NCI-H1694 treated with DMSO at 0.1 percent for 48 hours (cell line): ENCODE data around the gene CNBD2.
"Not testable (repeated sequence)": the region's sequence is repeated elsewhere in the genome, so short reads cannot be mapped to it uniquely, and the experiment has no call there.

ENCODE experiments used
- DNase-seq: peaks from one replicate; lab custom pipeline; 2025; lab: John Stamatoyannopoulos, UW

CNBD2 gene

DNA sequence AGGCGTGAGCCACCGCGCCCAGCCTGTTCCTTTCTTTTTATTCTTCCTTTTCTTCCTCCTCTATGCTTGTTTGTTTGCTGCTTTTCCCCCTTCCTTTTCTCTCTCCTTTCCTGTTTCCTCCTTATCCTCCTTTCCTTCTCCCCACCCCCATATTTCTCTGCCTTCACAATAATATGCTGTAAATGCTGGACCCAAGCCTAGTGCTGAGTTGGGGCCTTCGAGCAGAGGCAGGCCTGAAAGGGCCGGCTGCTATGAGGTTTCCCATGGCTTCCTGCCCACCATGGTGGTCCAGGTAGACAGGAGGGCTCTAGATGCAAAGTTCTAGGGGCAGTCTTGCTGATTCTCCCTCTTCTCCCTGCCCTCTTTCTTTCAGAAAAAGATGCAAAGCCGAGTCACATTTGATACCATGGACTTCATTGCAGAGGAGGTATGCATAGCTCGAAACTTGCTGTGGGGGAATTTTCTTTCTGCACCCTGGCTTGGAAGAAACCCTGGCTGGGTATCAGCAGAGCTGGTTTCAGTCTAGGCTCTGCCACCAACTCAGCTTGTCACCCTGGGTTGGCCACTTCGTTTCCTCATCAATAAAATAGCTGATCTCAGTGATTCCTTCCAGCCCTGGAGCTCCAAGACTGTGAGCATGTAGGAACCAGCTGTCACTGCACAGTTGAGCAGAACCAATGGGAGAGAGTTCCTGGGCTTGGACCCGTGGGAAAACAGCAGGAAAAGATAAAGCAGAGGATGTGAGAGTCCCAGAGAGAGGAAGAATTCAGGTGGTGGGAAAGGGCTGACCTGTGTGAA lies 7.4 kb downstream of the CNBD2 start:
- DNase-seq = no peak

DNA sequence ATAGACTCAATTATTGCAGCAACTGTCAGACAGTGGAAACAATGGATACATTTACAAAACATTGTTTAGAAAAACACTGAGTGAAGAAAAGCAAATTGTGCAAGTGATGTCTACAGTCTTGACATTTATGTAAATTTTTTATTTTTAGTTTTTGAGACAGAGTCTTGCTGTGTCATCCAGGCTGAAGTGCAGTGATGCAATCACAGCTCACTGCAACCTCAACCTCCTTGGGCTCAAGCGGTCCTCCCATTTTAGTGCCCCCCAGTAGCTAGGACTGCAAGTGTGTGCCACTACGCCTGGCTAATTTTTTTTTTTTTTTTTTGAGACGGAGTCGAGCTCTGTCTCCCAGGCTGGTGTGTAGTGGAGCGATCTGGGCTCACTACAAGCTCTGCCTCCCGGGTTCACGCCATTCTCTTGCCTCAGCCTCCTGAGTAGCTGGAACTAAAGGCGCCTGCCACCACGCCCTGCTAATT lies 9.7 kb downstream of the CNBD2 start:
- no peak for DNase-seq

DNA sequence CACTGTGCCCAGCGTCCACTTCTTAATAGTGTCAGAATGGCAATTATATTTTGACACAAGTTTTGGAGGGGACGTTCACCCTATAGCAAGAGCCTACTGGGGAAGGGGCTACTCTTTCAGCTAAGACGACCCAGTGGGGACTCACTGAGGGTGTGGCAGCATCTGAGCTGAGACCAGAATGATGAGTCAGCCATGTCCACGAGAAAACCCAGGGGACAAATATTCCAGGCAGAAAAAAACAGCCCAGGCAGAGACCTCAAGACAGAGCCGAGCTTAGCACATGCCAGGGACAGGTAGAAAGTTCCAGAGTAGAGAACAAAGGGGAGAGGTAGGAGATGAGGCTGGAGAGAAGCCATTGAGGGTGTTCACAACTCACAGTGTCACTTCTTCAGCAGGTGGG lies 11.2 kb downstream of the CNBD2 start:
- DNase-seq = no peak

DNA sequence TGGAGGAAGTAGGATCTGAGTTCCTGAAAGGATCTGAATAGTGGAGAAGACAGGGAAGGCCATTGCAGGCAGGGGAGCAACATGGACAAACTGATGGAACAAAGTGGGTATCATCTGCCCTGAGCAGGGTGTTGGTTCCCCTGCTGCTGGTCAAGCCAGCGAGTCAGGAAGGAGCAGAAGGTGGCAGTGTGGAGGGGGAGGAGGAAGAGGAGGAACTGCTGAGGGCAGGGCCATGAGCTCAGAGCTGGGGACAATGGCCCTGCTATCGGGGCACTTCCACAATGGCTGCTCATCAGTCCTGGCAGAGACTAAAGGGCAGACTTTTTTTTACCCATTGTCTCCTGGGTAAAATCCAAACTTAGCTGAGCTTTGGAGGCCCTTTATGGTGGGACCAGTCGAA lies 13.6 kb downstream of the CNBD2 start:
- DNase-seq = no peak

DNA sequence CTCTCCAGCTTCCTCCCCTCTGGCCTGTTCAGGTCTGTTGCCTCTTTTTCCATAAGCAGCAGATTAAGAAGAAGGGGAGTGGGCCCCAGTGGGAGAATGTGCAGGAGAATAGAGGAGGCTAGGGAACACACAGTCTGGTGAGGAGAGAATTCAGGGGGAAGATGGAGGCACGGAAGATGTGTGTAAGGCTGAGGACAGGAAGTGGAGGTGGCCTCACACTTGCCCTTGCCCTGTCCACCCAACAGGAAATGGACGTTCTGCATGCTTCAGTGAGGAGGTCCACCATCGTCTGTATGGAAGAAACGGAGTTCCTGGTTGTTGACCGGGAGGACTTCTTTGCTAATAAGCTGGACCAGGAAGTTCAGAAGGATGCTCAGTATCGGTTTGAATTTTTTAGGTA lies 16.0 kb downstream of the CNBD2 start:
- DNase-seq = no peak

DNA sequence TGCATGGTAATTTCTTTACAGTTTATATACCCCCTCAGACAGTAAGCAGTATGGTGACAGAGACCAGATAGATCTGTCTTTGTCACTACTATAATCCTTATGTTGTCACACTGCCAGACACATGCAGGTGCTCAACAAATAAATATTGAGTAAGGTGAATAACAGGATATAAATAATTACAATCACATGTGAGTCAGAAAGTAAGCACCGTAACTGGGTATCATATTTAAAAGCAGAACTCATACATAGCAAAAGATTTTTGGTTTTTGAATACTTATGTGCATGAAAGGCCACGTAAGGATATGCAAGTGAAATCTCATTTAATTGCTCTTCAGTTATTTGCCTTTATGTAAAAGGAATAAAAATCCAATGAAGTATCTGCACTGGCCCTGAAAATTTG lies 17.4 kb downstream of the CNBD2 start:
- DNase-seq = no peak

DNA sequence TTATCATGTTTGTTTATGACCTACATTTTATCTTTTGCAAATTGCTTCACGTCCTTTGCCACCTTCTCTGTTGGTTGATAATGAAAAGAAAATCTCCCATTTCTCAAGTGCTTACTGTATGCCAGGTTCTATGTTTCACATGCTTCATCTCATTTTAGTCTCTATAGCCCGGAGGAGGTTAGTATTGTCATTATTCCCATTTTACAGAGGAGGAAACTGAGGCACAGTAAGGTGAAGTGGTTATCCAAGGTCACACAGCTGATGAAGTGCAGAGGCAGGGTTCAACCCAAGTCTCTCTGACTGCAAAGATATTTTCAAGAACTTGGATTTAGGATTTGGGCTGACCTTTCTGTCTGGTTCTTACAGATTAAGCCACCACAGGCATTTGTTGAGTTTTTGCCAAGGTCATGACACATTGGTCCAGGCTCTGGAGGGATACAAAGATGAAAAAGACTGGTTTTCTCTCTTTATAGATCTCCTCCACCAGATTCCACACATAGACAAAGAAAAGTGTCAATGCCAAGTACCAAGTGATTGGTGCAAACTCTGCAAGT lies 20.6 kb downstream of the CNBD2 start:
- no peak for DNase-seq

GRCh38 chr20:35991142-35991771 lies 22.9 kb downstream of the CNBD2 start:
- peak; percentile 59 for DNase-seq

DNA sequence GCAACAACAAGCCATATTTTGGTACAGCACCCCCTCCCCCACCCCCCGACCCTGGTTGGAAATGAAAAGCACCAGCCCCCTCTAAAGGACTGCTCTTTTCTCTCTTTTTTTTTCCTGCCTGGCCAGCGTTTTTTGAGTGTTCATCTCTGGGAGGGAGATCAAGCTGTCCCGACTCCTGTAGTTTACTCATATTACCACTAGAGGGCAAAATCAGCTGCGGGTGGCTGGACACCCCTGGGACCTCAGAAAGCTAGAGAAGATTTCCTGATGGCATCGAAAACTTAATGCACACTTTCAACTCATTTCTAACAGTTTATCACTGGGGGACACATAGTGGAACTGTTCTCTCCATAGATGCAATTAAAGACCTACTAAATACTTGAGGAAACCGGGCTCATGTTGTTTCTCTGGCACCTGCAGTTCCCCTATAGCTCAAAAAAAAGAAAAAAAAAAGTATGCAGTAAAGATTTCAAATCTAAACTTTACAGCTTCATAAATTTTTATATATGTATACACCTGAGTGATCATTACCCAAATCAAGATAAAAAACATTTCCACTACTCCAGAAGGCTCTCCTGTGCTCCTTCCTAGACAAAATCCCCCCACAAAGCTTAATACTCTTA lies 24.4 kb downstream of the CNBD2 start:
- DNase-seq = peak; percentile 90

- peak; percentile 80 for DNase-seq
Observed at GRCh38 chr20:35994994-35995453, 26.6 kb downstream of the CNBD2 start.

- not testable (repeated sequence) for DNase-seq
Observed at GRCh38 chr20:35996492-35996891, 28.1 kb downstream of the CNBD2 start.

DNA sequence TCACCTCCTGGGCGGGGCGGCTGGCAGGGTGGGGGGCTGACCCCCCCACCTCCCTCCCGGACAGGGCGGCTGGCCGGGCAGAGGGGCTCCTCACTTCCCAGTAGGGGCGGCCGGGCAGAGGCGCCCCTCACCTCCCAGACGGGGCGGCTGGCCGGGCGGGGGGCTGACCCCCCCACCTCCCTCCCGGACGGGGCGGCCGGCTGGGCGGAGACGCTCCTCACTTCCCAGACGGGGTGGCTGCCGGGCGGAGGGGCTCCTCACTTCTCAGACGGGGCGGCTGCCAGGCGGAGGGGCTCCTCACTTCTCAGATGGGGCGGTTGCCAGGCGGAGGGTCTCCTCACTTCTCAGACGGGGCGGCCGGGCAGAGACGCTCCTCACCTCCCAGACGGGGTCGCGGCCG lies 32.9 kb downstream of the CNBD2 start:
- DNase-seq = not testable (repeated sequence)

- no peak for DNase-seq
Observed at GRCh38 chr20:36002855-36003254, 34.5 kb downstream of the CNBD2 start.

DNA sequence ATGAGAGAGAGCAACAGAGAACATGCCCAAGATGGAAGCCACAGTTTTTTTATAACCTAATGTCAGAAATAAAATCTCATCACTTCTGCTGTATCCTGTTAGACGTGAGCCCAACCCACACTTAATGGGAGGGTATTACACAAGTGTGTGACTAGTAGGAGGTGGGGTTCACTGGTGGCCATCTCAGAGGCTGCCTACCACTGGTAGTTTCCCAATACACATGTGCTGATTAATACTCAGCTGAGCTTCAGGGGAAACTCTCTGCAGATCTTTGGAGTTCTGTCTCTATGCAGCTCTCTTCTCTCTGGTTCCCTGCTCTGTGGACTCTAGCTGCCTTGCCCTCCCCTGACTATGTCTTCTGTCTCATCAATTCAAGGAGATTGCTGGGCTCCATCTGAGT lies 35.7 kb downstream of the CNBD2 start:
- no peak for DNase-seq

GRCh38 chr20:36008461-36009035 lies 40.2 kb downstream of the CNBD2 start:
- no peak for DNase-seq

- no peak for DNase-seq
Observed at GRCh38 chr20:36010076-36010475, 41.7 kb downstream of the CNBD2 start.

DNA sequence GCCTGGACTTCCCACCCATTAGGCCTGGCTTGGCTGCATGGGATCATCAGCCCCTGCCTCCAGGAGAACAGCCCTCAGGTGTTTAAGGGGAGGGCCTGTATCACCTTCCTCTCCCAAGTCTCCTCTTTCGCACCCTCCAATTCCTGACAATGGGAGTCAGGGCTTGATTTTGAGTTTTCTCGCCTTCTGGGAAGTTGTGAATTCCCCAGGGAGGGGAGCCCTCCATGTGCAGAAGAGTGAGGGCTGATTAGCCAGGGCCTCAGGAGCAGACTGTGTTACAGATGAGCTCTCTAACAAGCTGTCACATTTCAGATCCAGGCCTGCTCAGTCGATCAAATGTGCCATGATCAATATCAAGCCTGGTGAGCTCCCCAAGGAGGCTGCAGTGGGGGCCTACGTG lies 42.4 kb downstream of the CNBD2 start:
- DNase-seq = no peak

DNA sequence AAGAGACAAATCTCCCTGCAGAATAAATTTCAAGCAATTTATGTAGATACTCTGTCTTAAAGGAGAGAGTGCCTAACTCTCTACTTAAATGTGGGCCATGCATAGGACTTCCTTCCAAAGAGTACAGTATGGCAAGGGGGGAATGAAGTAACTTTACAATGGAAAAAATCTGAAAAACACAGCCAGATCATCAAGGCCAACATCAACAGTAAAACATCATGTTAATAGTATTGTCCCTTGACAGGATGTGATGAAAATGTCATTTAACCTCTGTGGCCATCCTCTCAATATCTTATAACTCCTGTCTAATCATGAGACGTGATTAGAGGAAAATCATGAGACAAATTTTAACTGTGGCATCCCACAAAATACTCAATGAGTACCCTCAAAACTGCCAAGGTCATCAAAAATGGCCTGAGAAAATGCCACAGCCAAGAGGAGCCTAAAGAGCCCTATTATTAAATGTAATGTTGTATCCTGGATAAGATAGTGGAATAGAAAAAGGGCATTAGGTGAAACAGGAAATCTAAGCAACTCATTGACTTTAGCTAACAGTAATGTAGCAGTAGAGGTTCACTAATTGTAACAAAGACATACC lies 47.5 kb downstream of the CNBD2 start:
- no peak for DNase-seq

DNA sequence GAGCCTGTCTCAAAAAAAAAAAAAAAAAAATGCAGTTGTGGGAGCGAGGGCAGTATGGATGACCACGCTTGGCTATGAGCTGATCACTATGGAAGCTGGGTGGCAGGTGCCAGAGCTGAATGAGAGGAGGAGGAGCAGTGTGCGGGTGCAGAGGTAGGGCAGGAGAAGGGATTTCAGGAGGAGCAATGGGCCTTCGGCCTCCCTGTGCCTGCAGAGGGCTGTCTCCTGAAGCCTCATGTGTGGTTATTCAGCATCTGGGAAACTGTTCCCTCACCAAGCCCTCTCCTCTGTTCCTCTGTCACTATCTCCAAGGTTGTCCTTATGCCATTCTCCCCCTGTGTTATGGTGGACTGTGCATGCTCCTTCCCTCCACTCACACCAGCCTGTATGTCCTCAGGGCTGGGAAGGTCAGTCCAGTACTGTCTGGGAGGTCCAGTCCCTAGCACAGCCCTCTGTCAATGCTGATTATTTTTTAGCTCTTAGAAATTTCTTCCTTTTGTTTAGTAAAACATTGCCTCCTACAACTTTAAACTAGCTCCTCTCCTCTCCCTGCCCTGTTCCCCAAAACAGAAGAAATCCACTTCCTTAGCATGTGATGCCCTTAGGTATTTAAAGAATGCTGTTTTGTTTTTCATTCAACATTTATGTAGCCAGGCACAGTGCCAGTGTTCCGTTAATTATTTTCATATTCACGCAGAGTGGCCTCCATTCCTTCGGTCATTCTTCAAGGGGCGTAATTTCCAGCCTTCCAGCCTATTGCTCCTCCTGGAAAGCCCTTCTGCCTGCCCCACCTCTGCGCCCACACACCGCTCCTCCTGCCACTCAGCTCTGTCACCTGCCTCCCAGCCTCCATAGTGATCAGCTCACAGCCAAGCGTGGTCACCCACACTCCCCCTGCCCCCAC lies 48.9 kb downstream of the CNBD2 start:
- no peak for DNase-seq

GRCh38 chr20:36018208-36018988 lies 50.0 kb downstream of the CNBD2 start:
- DNase-seq = no peak
